Glomerular endothelial cell (primary cell): ENCODE measurements around the gene PPBP. TPM values are rescaled to one million over a fixed set of nuclear protein-coding genes. Genes with fewer than 3 reads are reported as not detected.

Source experiments
- DNase-seq: peaks from one replicate; pipeline ENCODE4 v3.0.0-alpha.2; 2011; ENCODE audit warnings: low read depth, low spot score; ENCODE audit errors: extremely low read depth
- total RNA-seq: library from RNA; depleted of rRNA; stranded (reverse); fragments of >200 nt; gene quantifications from 2 replicates; pipeline ENCODE4 v1.2.3, GENCODE V29; 2015

Gene PPBP, protein sequence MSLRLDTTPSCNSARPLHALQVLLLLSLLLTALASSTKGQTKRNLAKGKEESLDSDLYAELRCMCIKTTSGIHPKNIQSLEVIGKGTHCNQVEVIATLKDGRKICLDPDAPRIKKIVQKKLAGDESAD
- 0.70 TPM in 1 of 2 replicates, not detected in the other for total RNA-seq

DNA sequence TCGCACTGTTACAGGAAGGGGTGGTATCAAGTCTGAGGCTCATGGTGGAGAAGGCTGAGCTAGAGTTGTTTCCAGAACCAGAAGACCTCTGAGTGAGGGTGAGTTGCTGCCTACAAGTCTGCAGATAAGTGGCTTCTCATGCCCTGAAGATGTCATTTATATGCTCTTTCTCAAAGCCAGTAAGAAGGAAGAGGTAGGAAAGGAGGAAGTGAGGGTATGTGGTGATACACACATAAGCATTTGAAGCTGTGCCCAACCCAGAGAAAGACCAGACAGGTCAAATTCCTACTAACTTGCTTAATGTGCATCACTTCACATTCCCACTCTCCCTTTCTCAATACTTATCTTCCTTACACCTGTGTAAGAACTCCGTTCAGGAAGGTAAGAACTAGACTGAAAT, at the start of gene PPBP:
TSS of gene PPBP (minus strand) at position 130 of the 400 bp plus-strand sequence. CDS start at position 43, 87 bp downstream.
- DNase-seq = no peak

DNA sequence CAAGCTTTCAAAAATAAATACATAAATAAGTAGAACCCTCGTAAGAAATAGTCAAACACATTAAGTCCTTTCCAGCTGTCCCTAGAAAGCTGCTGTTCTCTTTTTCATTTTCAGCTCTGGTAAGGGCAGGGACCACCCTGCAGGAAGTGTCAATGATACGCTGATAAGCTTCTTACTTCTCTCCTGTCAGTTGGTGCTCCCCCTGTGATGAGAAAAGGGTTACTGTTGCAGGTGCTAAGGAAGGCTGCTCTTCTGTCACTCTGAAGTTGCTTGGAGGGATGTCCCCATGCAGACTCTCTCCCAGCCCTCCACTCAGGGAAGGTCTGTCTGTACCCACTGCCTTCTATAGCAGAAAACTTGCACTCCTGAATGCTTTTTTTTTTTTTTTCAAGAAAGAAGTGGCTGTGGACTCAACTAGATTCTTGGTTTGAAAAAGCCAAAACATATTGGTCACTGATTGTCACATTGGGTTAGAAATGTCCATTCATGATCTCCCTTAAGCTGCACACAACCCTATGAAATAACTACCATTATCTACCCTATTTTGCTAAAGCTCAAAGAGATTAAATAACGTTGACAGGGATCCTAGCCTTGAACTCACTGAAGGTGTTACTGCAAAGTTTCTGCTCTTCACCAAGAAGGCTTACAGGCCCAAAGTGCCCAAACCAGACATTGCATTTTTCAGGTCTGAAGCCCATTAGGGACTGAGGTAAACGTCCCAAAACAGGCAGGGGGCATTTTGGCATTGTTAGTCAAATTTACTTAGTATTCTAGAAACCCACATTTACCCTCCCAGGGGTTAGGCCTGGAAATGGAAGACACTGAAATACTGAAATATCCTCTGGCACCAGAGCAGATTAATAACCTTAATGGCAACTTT, 49.3 kb upstream of the PPBP start:
- DNase-seq = no peak

DNA sequence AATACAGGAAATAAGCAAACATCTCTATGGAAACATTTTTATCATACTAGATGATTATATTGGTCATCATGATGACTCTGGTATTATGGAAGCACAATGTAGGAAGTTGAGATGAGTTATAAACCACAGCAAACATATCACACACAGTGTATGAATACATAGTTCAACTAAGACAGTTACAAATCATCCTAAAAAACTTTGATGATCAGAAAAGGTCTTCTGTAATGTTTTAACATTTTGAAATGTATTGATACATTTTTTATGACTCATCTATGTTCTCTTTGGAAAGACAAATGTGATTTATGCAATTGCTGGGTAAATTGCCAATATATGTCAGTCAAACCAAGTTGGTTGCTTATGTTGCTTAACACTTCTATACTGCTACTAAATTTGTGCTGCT, 45.7 kb upstream of the PPBP start:
- no peak for DNase-seq

DNA sequence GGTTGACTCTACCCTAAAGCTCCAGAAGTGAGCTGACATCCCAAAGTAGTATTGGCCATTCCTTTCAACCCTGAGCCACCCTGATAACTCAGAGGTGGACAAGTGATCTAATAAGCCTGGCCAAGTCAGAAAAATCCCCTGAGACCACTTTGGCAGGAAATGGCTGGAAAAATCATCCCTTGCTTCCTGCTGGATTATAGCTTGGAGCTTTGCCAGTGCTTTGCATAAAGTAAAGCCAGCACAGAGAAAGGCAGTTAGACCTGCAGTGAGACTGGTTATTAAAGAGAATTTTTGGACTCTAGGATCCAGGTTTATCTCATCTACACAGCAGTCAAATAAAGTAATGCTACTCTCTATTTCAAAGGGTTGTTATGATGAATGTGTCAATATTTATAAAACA, 44.1 kb upstream of the PPBP start:
- no peak for DNase-seq

- DNase-seq = no peak
Observed at GRCh38 chr4:74031576-74031975, 43.6 kb upstream of the PPBP start.

DNA sequence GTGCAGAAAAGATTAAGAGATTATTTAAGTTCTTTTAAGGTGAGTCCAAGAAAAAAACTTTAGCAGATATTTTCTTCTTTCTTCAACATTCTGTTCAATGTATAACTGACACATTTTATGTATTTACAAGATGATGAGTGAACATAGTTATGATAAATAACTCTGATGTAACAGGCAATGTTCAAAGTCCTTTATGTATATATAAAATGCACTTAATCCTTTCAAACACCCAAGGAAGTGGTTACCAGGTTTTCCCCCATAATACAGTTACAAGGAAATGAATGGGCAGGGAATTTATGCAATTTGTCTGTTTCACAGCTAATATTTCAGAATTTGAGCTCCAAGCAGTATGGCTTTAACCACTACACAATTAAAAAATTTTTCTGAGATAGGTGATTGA, 42.3 kb upstream of the PPBP start:
- DNase-seq = no peak

- DNase-seq = no peak
Observed at GRCh38 chr4:74028504-74028903, 40.5 kb upstream of the PPBP start.

DNA sequence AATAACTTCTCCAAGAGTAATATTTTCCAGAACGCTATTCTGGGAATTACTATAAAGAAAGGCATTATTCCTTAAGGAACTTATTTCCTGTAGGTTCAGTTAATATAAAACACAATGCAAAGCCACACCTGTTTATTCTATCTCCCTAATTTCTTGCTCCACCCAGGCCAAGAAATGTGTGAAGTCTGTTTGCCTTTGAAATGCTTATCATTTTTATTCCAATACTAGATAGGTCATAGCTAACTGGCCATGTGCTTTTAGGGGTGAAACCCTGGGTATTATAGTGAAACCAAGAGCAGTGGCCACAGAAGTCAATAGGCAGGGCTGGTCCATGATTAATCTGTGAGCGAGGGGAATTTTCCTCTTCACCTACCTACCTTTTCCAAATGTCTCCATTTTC, 35.7 kb upstream of the PPBP start:
- no peak for DNase-seq

DNA sequence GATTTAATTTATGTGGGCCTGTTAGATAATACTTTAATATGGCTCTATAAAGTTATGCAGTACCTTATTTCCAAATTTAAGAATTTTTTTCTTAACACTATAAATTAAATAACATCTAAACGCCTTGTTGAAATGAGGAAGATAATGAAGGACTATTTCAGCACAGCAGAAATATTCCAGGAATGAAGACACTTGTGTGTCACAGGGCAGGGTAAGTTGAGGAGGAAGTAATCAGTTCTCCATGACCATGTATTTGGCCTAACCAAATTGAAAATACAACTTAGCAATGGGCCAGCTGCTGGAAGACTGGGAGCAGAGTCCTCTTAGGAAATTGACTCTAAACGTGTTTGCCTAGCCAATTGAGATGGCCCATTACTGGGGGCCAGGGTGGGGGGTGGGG, 33.6 kb upstream of the PPBP start:
- DNase-seq = no peak

GRCh38 chr4:74018771-74019170, 30.8 kb upstream of the PPBP start:
- DNase-seq = no peak

DNA sequence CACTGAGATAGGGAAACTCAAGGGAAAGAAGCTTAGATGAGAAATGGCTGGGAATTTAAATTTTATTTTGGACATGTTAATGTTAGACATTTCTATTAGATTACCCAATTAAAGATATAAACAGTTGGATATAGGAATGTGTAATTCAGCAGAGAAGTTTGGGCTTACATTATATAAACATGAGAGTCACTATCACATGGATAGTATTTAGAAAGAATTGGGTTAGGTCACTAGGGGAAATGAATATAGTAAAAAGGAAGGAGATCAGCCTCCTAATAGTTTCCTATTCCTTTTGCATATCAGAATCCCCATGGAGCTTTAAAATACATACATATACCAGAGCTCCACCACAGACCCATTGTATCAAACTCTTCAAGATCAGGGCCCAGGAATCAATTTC, 30.1 kb upstream of the PPBP start:
- no peak for DNase-seq

- DNase-seq = no peak
Observed at GRCh38 chr4:74016068-74016467, 28.1 kb upstream of the PPBP start.

DNA sequence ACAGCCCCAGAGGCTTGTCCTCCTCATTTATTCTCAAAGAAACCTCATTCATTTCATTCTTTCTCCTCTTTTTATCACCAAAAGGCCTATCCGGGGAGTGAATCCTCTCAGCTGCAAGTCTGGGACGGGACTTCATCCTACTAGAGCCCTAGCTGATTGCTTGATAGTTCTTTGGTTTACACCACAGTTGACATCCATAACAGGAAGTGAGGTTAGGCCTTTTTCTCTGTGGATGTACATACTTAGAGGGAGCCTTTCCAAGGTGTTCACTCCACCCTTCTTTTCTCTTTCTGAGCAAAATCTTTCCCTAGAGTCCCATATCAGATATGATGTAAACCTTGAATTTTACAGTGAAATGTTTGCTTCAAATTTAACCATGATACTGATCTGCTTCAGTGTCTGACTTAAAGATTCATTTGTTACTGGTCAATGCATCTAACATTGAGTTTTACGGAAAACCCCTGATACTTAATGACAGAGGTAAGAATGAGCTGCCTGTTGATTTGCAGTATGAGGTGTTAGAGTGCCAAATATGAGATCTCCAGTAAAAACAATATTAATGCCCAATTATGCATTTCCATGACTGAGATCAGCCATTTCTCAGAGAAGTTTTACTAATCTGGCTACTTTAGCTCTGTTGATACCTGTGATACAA, 27.3 kb upstream of the PPBP start:
- no peak for DNase-seq

GRCh38 chr4:74014332-74014731, 26.3 kb upstream of the PPBP start:
- DNase-seq = no peak

- DNase-seq = no peak
Observed at GRCh38 chr4:74013264-74013663, 25.3 kb upstream of the PPBP start.

GRCh38 chr4:74012130-74012529, 24.1 kb upstream of the PPBP start:
- no peak for DNase-seq

- no peak for DNase-seq
Observed at GRCh38 chr4:74009307-74009706, 21.3 kb upstream of the PPBP start.

- no peak for DNase-seq
Observed at GRCh38 chr4:74006009-74006476, 18.1 kb upstream of the PPBP start.

GRCh38 chr4:74005528-74005927, 17.5 kb upstream of the PPBP start:
- DNase-seq = no peak

DNA sequence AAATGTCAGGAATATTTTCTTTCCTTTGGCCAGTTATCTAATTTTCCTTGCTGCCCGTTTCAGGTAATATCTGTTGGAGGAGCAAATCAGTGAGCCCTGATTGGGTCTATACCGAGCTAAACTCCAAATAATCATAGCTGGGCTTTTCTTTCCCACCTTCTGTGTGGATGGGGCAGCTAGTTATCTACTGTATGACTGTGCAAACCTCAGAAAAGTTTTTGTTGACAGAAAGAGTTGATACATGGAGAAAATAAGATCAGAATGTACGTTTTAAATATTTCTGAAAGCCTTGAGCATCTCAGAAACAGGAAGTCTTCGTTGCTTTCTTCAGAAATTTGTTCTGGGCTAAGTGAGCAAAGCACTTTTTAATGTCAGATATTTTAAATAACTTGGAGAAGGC, 16.7 kb upstream of the PPBP start:
- DNase-seq = no peak

DNA sequence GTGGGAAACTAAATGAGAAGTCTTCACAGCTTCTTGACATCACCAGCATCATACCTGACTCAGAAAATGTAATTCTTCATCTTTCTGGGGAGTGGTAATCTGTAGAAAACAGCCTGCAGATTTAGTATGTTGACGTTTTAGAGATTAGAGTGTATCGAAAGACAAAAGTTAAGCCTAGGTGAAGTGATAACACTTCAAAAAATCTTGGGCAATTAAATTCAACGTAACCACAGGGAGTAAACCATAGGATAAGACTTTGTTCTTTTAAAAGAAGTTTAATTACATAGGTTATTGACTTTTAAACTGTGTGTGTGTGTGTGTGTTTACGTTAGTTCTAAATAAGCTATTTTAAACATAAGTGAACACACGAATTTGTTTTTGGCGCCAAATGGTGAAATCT, 12.3 kb upstream of the PPBP start:
- no peak for DNase-seq
